GM12878 (cell line): ENCODE measurements around the gene MFSD11.
A peak's percentile ranks its signal among the peaks of the same experiment; 100 is the strongest.

Source experiments
- NR2C2 ChIP-seq: IDR thresholded peaks from 2 replicates; pipeline ENCODE4 v1.6.1; 2011; ENCODE audit warnings: borderline replicate concordance, low read depth; ENCODE audit not compliant: control insufficient read depth, insufficient read length
- POLR2A ChIP-seq: IDR thresholded peaks from 2 replicates; pipeline ENCODE4 v1.6.1; 2011; ENCODE audit warnings: low read depth, mild to moderate bottlenecking, low read length
- RCOR1 ChIP-seq: conservative IDR thresholded peaks from 2 replicates; pipeline ENCODE4 v1.6.1; 2012; ENCODE audit warnings: low read depth, low read length, improper control_type of control experiment
- SIN3A ChIP-seq: IDR thresholded peaks from 2 replicates; pipeline ENCODE4 v1.6.1; 2012; ENCODE audit warnings: low read depth, low read length, improper control_type of control experiment
- SPI1 ChIP-seq: IDR thresholded peaks from 2 replicates; pipeline ENCODE4 v1.6.1; 2011; ENCODE audit warnings: low read depth, mild to moderate bottlenecking, low read length, moderate library complexity, borderline replicate concordance; ENCODE audit not compliant: insufficient read depth

GRCh38 chr17:76736349-76737081, 1.4 kb upstream of the MFSD11 start:
- TF ChIP-seq NR2C2 (no peak), SPI1 (no peak), RCOR1 (no peak), POLR2A (peak; percentile 20), SIN3A (peak; percentile 44; the same call in 1 of the 2 replicates)
